MCF 10A (cell line): ENCODE measurements around the gene FMOD. TPM values are rescaled to one million over a fixed set of nuclear protein-coding genes. Genes with fewer than 3 reads are reported as not detected.

Source experiments
- BruUV-seq: library from RNA; stranded (reverse); fragments of 400-500 nt; replicated peaks from 2 replicates; lab custom pipeline; 2021; lab: Mats Ljungman, UMichigan
- CTCF ChIA-PET: fragments of 300-600 bp; sonication (Branson Sonifier 250); formaldehyde crosslinking; extraction: SDS; loops from one replicate; lab custom pipeline; 2021; ENCODE audit warnings: antibody characterized with exemption, inconsistent platforms; lab: Yijun Ruan, JAX
- POLR2A ChIA-PET: fragments of 300-600, 350-650 bp; sonication (Branson Sonifier 250); formaldehyde crosslinking; extraction: SDS; loops from one replicate; lab custom pipeline; 2020; ENCODE audit warnings: antibody characterized with exemption, inconsistent platforms; lab: Yijun Ruan, JAX
- DNase-seq: peaks from one replicate; pipeline ENCODE4 v3.0.0-alpha.2; 2018; ENCODE audit not compliant: unreplicated experiment
- H3K27ac Mint-ChIP-seq: one replicate; pipeline ENCODE4 v1.8.0; 2022; ENCODE audit warnings: mild to moderate bottlenecking, low read depth, mixed read lengths; ENCODE audit not compliant: unreplicated experiment
- H3K27me3 Mint-ChIP-seq: one replicate; pipeline ENCODE4 v1.8.0; 2022; ENCODE audit warnings: mixed read lengths; ENCODE audit not compliant: insufficient read depth, unreplicated experiment
- H3K36me3 Mint-ChIP-seq: one replicate; pipeline ENCODE4 v1.8.0; 2022; ENCODE audit warnings: mild to moderate bottlenecking, moderate library complexity, mixed read lengths; ENCODE audit not compliant: insufficient read depth, unreplicated experiment
- H3K4me1 Mint-ChIP-seq: one replicate; pipeline ENCODE4 v1.8.0; 2022; ENCODE audit warnings: mixed read lengths; ENCODE audit not compliant: insufficient read depth, unreplicated experiment
- H3K4me3 Mint-ChIP-seq: one replicate; pipeline ENCODE4 v1.8.0; 2022; ENCODE audit warnings: mild to moderate bottlenecking, moderate library complexity, mixed read lengths; ENCODE audit not compliant: unreplicated experiment
- H3K9me3 Mint-ChIP-seq: one replicate; pipeline ENCODE4 v1.8.0; 2022; ENCODE audit warnings: mixed read lengths; ENCODE audit not compliant: unreplicated experiment
- intact Hi-C: fragments of 100-400 bp; cut with micrococcal nuclease; formaldehyde crosslinking; loops from 2 replicates; pipeline ENCODE4 v1.14.1; 2022
- total RNA-seq: library from RNA; stranded (reverse); gene quantifications from 2 replicates; pipeline ENCODE4 v1.2.3, GENCODE V29; 2022
- TF ChIP-seq, protein P1 (sequence below): fragments of 200-600 bp; IDR thresholded peaks from one replicate; pipeline ENCODE4 v1.8.0; 2022; ENCODE audit warnings: antibody characterized with exemption, mild to moderate bottlenecking; ENCODE audit not compliant: unreplicated experiment

The FMOD gene
- total RNA-seq, 1 experiment from 2014 or later = not detected

GRCh38 chr1:203354246-203354645 is 3.3 kb upstream of the FMOD start:
- H3K4me3 Mint-ChIP-seq = no peak overlapping the region
- H3K36me3 Mint-ChIP-seq = no peaks in the 10 kb centered on the region
- ChIA-PET CTCF (interaction anchor here (0.8 to 21.9 kb wide), 5 partner anchors 12 to 315 kb away, joined by 3 to 422 read pairs (median 32); partner anchors contain the start of gene PRELP), POLR2A (interaction anchor here (0.5 kb wide), 1 partner anchor 18 kb away, joined by 3 read pairs; no protein-coding TSS in a partner anchor)
- H3K9me3 Mint-ChIP-seq = no peaks in the 10 kb centered on the region
- TF ChIP-seq, protein P1, sequence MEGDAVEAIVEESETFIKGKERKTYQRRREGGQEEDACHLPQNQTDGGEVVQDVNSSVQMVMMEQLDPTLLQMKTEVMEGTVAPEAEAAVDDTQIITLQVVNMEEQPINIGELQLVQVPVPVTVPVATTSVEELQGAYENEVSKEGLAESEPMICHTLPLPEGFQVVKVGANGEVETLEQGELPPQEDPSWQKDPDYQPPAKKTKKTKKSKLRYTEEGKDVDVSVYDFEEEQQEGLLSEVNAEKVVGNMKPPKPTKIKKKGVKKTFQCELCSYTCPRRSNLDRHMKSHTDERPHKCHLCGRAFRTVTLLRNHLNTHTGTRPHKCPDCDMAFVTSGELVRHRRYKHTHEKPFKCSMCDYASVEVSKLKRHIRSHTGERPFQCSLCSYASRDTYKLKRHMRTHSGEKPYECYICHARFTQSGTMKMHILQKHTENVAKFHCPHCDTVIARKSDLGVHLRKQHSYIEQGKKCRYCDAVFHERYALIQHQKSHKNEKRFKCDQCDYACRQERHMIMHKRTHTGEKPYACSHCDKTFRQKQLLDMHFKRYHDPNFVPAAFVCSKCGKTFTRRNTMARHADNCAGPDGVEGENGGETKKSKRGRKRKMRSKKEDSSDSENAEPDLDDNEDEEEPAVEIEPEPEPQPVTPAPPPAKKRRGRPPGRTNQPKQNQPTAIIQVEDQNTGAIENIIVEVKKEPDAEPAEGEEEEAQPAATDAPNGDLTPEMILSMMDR = no peak
- H3K4me1 Mint-ChIP-seq = no peaks in the 10 kb centered on the region
- no peak overlapping the region for H3K27ac Mint-ChIP-seq
- H3K27me3 Mint-ChIP-seq = peaks cover 93% of the 10 kb centered on the region
- BruUV-seq = no TSS peak
- intact Hi-C loops = no loop called here
- DNase-seq = peak; percentile 70

- Mint-ChIP-seq H3K36me3 (no peaks in the 10 kb centered on the region), H3K4me3 (no peak overlapping the region), H3K9me3 (no peaks in the 10 kb centered on the region), H3K4me1 (no peaks in the 10 kb centered on the region), H3K27me3 (peaks cover 93% of the 10 kb centered on the region), H3K27ac (no peak overlapping the region)
- TF ChIP-seq, protein P1 = no peak
- ChIA-PET POLR2A (interaction anchor here (0.5 to 0.9 kb wide), 3 partner anchors 19 to 113 kb away, joined by 3 to 4 read pairs (median 3); no protein-coding TSS in a partner anchor), CTCF (interaction anchor here (0.6 to 21.9 kb wide), 11 partner anchors 11 to 317 kb away, joined by 3 to 422 read pairs (median 5); partner anchors contain the start of gene PRELP)
- intact Hi-C loops = no loop called here
- no peak for DNase-seq
- no TSS peak for BruUV-seq
These were observed 2.6 kb upstream of the FMOD start for GRCh38 chr1:203353486-203353885.

DNA sequence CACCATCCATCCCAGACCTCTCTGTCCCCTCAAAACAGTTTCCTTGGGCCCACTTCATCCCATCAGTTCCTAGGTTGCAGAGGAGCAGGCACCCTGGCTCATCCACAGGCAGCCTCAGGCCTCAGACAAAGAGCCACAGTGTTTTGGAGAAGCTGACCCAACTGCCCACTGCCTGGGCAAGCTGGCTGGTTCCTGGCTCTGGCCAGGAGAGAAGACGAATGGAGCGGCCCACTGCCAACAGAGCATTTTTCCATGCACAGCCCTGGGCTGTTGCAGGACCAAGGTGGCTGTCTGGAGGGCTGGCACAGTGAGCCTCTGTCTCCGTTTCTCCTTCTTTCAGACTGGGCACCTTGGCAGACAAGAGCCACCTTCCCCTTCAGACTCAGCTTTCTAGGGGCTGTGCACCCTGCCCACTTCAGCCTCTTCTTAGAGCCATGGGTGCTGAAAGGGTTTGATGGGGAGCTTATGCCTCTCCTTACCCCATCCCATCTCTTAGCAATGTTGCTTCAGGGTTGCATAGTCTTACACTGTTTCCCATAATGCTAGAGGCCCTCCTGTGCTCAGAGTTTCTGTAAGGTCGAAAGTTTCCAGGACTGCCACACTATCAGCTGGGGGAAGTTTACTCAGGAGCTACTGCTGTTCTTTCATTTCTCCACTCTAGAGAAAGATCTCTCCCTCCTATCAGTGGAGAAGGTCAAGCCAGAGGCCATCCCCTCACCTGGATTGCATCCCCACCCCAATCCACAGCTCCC is 973 bp downstream of the FMOD start:
- Mint-ChIP-seq H3K4me1 (no peaks in the 10 kb centered on the region), H3K27ac (no peak overlapping the region), H3K4me3 (no peak overlapping the region), H3K9me3 (no peaks in the 10 kb centered on the region), H3K36me3 (no peaks in the 10 kb centered on the region), H3K27me3 (peaks cover 93% of the 10 kb centered on the region)
- ChIA-PET POLR2A (no interaction called here), CTCF (interaction anchor here (0.6 to 21.9 kb wide), 5 partner anchors 8 to 352 kb away, joined by 3 to 422 read pairs (median 3); no protein-coding TSS in a partner anchor)
- DNase-seq = no peak
- no TSS peak for BruUV-seq
- TF ChIP-seq, protein P1 = no peak
- intact Hi-C loops = no loop called here

DNA sequence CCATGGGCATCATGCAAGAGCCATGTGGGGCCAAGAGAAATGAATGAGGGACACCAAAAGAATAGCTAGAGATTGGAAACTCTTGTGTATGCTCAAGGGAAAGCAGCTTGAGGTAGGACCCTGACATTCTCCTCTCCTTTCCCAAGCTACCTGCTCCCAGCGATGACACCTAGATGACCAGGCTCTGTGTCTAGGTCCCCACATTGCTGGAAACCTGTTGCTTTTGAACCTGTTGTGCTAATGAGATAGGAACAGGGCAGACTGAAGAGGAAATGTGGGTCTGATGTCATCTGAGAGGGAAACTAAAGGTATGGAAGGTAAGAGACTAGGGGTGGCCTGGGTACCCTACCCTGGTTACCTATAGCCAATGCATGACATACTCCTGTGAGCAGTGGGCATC is 1.8 kb downstream of the FMOD start:
- H3K9me3 Mint-ChIP-seq = no peaks in the 10 kb centered on the region
- POLR2A ChIA-PET = interaction anchor here (1.4 kb wide), 1 partner anchor 10 kb away, joined by 3 read pairs; no protein-coding TSS in a partner anchor
- no peaks in the 10 kb centered on the region for H3K4me1 Mint-ChIP-seq
- intact Hi-C loops = no loop called here
- no peak for DNase-seq
- BruUV-seq = no TSS peak
- no peak overlapping the region for H3K4me3 Mint-ChIP-seq
- TF ChIP-seq, protein P1 = no peak
- CTCF ChIA-PET = interaction anchor here (0.6 to 21.9 kb wide), 5 partner anchors 7 to 353 kb away, joined by 3 to 980 read pairs (median 422); partner anchors contain the start of gene FMOD
- no peak overlapping the region for H3K27ac Mint-ChIP-seq
- no peaks in the 10 kb centered on the region for H3K36me3 Mint-ChIP-seq
- H3K27me3 Mint-ChIP-seq = peaks cover 93% of the 10 kb centered on the region
